HG03442 (cell line): Measurements from ENCODE around the gene UBXN10.
"Not testable (repeated sequence)": the region's sequence is repeated elsewhere in the genome, so short reads cannot be mapped to it uniquely, and the experiment has no call there.

ENCODE experiments used
- ATAC-seq: cut with Tn5 transposase; IDR thresholded peaks from one replicate; pipeline ENCODE4 v1.9.1; 2021; ENCODE audit warnings: mild to moderate bottlenecking, moderate library complexity; ENCODE audit not compliant: unreplicated experiment

The UBXN10 gene

GRCh38 chr1:20199403-20199802 is 13.5 kb downstream of the UBXN10 start:
- ATAC-seq: no peak

GRCh38 chr1:20199840-20200239 is 13.9 kb downstream of the UBXN10 start:
- no peak for ATAC-seq

- no peak for ATAC-seq
Observed at GRCh38 chr1:20200966-20201365, 15.1 kb downstream of the UBXN10 start.

- ATAC-seq: no peak
Observed at GRCh38 chr1:20202166-20202565, 16.3 kb downstream of the UBXN10 start.

GRCh38 chr1:20207546-20207945 is 21.6 kb downstream of the UBXN10 start:
- no peak for ATAC-seq

- ATAC-seq: no peak
Observed at GRCh38 chr1:20209471-20209870, 23.6 kb downstream of the UBXN10 start.

- ATAC-seq: no peak
Observed at GRCh38 chr1:20210736-20211460, 25.0 kb downstream of the UBXN10 start.

GRCh38 chr1:20211511-20211931 is 25.6 kb downstream of the UBXN10 start:
- ATAC-seq: no peak

- ATAC-seq: no peak
Observed at GRCh38 chr1:20212085-20212684, 26.3 kb downstream of the UBXN10 start.

- no peak for ATAC-seq
Observed at GRCh38 chr1:20212685-20213331, 26.9 kb downstream of the UBXN10 start.

GRCh38 chr1:20215716-20216115 is 29.8 kb downstream of the UBXN10 start:
- ATAC-seq: no peak

- ATAC-seq: no peak
Observed at GRCh38 chr1:20216574-20216973, 30.7 kb downstream of the UBXN10 start.

GRCh38 chr1:20219053-20219452 is 33.2 kb downstream of the UBXN10 start:
- ATAC-seq: not testable (repeated sequence)

- no peak for ATAC-seq
Observed at GRCh38 chr1:20220036-20220435, 34.1 kb downstream of the UBXN10 start.

- no peak for ATAC-seq
Observed at GRCh38 chr1:20223106-20223505, 37.2 kb downstream of the UBXN10 start.

- no peak for ATAC-seq
Observed at GRCh38 chr1:20223551-20224419, 37.9 kb downstream of the UBXN10 start.

GRCh38 chr1:20224546-20224945 is 38.6 kb downstream of the UBXN10 start:
- ATAC-seq: no peak

- ATAC-seq: no peak
Observed at GRCh38 chr1:20227704-20228103, 41.8 kb downstream of the UBXN10 start.

- ATAC-seq: no peak
Observed at GRCh38 chr1:20228314-20228825, 42.5 kb downstream of the UBXN10 start.

- ATAC-seq: no peak
Observed at GRCh38 chr1:20229171-20229570, 43.3 kb downstream of the UBXN10 start.

- ATAC-seq: not testable (repeated sequence)
Observed at GRCh38 chr1:20232564-20232963, 46.7 kb downstream of the UBXN10 start.
